Cardiac septum (tissue), 1 donor: ENCODE data around the gene RAB6A. TPM values are rescaled to one million over a fixed set of nuclear protein-coding genes. Genes with fewer than 3 reads are reported as not detected.
"Not testable (repeated sequence)": the region's sequence is repeated elsewhere in the genome, so short reads cannot be mapped to it uniquely, and the experiment has no call there.

Source experiments
- DNase-seq: peaks from one replicate; pipeline ENCODE4 v3.0.0-alpha.2; 2020; ENCODE audit warnings: low spot score
- intact Hi-C: fragments of 100-400 bp; cut with DNase I; formaldehyde crosslinking; loops from one replicate; pipeline ENCODE4 v1.14.0; 2022
- total RNA-seq: library from RNA; stranded (reverse); fragmentation: NEBNext Ultra II Directional; extraction: Animal tissue kit (Norgen Biotek cat#: 25700); gene quantifications from one replicate; pipeline ENCODE4 v1.2.1, GENCODE V29; 2021
- donor health status: DM: no; HTN: no; CAD: no.

RAB6A gene
- total RNA-seq, 1 donor from 2014 or later, result 135 TPM

DNA sequence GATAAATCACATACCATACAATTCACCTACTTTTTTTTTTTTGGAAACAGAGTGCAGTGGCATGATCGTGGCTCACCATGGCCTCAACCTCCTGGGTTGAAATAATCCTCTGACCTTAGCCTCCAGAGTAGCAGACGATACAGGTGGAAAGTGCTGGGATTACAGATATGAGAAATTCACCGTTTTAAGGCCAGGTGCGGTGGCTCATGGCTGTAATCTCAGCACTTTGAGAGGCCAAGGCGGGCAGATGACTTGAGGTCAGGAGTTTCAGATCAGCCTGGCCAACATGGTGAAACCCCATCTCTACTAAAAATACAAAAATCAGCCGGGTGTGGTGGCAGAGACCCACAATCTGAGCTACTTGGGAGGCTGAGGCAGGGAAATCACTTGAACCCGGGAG is 24.9 kb downstream of the RAB6A start:
- intact Hi-C loops, DNase-seq: not testable (repeated sequence)

DNA sequence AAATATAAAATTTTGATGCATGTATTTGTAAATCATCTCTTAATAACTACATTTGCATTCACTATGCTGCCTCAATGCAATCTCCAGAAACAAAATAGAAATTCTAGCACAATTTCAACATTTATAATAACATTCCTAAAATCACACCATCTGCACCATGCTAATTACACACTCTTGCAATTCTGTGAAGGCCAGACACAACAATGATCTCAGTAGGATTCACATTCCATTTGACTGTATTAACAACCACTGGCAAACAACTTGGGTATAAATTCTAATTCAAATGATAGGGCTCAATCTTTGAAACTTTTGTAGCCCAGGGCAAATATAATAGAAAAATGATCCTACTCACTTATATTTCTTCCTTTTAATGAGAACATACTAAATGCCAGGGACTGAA is 25.9 kb downstream of the RAB6A start:
- intact Hi-C loops, result no loop called here
- DNase-seq, result no peak

DNA sequence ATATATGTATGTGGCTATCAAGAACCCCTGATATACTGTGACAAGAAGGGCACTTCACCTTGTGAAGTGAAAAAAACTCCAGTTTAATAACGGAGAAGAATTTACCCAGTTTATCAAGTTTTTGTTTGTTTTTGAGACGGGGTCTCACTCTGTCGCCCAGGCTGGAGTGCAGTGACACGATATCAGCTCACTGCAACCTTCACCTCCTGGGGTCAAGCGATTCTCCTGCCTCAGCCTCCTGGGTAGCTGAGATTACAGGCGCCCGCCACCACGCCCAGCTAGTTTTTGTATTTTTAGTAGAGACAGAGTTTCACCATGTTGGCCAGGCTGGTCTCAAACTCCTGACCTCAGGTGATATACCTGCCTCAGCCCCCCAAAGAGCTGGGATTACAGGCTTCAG is 26.9 kb downstream of the RAB6A start:
- DNase-seq, result not testable (repeated sequence)

DNA sequence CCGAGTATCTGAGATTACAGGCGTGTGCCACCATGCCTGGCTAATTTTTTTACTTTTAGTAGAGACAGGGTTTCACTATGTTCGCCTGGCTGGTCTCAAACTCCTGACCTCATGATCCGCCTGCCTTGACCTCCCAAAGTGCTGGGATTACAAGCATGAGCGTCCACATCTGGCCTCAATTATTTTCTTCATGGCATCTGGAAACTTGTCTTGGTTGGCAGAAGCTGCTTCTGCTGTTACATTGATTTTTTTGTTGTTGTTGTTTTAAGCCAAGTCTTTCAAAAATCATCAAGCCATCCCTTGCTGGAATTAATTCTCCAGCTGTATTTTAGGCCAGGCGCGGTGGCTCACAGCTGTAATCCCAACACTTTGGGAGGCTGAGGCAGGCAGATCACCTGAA is 27.9 kb downstream of the RAB6A start:
- intact Hi-C loops, DNase-seq: not testable (repeated sequence)

More for the DNA sequence above, 26.9 kb downstream of the RAB6A start:
- intact Hi-C loops, result not testable (repeated sequence)

DNA sequence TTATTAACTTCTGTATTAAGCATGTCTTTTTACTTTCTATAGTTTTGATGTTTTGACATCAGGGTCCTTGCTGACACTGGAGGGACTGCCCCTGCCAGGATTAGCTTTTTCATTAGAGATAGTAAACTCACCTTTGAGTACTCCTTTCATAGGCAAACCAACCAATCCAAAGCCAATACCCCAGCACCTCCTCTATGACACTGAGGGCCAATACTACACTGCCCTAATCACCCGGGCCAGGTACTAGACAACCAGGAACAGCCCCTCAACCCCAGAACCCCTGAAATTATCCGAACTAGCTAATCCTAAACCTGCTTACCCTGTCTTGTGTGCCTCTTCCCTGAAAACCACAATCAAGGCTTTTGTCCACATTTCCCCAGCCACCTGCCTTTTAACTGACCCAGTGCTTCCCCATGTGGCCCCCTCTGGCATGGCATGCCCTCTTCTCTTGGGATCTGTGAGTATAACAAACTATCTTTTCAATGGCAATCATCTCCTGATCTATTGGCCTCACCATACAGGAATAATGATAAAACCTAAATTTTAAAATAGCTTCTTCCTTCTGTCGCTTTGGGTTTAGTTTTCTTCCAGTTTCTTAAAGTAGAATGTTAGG is 31.2 kb downstream of the RAB6A start:
- DNase-seq, result no peak
- intact Hi-C loops, result no loop called here

DNA sequence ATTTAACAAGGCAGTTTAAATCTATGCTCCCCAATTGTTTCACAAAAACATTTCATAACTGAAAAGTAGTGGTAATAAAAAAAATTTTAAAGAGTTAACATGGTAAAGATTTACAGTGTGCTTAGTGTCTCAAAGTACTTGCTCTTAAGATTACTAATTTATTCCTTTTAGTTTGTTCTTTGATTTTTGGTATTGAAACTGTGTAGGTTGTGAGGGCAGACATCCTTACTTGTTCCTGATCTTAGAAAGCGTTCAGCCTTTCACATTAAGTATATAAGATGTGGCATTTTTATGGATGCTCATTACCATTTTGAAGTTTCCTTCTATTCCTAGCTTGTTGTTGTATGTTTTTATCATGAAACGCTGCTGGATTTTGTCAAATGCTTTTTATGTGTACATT is 32.9 kb downstream of the RAB6A start:
- DNase-seq, result no peak
- intact Hi-C loops, result no loop called here

DNA sequence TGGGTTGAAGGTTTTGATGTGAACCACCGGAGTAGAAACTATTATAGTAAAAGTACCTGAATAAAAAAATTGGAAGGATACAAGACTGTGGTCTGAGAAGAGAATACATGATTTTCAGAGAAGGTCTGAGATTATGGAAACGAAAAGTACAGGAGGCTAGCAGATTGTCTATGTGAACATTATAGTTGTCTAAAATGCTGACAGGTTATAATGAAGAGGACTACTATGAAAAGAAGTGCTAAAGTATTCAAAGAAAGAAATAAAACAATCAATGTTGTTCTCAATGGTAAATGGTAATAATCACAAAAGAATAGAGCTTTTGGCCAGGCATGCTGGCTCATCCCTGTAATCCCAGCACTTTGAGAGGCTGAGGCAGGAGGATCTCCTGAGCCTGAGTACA is 34.0 kb downstream of the RAB6A start:
- intact Hi-C loops, result no loop called here
- DNase-seq, result no peak

DNA sequence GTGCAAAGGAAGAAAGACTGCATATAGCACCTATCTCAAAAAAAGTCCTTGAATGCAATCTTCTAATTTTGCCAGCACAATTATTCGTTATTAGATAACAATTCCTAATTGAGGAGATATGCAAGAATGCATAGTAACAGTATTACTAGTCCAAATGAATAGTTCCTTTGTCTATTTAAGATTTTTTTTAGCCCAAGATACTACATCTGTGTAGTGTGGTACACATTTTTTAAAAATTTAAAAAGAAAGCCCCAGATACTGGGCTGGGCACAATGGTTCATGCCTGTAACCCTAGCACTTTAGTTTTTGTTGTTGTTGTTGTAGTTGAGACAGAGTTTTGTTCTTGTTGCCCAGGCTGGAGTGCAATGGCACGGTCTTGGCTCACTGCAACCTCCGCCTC is 43.7 kb downstream of the RAB6A start:
- DNase-seq, result no peak
- intact Hi-C loops, result no loop called here

DNA sequence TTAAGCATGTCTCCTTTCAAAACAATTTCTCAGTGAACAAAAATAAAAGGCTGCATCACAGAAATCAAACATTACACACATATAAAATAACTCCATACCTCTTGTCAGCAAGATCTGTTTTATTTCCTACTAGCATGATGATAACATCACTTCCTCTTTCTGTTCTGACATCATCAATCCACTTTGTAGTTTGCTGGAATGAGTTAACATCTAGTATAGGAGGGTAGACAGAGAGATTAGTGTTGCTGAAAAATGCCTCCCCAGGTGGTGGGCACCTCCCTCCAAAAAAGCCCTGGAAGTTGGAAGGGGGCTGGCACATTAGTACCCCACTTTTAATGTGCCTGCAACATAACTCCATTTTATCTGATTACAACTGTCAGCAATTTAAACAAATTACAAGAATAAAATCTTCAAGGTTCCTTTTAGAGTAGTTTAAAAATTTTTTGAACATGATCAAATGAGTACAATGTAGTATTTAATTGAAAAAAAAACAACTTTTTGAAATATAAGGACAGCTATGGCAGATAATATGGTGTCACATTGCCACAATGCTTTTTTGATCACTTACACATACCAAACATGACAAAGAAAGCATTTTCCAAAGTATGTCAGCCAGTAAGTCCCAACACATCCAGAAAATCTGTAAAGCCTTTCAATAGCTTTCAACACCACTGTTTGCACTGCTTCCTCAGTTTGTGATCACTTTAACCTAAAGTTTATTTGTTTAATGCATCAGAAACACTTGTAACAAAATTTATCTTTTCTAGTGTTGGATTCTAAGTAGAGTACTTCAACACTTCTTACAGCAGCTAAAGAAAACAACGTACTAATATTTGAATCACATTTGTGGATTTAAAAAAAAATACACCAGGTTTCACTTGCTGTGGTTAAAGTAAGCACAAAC is 44.5 kb downstream of the RAB6A start:
- intact Hi-C loops, result no loop called here
- DNase-seq, result no peak

DNA sequence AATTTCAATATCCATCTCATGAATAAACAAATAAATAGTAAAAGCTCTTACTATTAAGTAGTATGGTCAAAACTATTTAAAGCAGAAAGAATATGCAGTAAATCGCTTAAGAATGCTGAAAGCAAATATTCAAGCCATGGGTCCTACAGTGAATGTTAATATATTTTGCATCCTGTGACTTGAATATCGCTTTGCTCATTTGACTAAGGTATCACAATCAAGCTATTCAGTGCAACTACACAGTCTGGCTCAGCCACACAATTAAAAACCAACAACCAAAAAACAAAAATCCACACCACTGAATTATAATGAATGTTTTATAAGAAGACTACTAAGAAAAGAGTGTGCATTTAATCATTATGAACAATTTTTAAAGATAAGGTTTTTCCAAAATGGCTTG is 45.3 kb downstream of the RAB6A start:
- intact Hi-C loops, result no loop called here
- DNase-seq, result no peak

DNA sequence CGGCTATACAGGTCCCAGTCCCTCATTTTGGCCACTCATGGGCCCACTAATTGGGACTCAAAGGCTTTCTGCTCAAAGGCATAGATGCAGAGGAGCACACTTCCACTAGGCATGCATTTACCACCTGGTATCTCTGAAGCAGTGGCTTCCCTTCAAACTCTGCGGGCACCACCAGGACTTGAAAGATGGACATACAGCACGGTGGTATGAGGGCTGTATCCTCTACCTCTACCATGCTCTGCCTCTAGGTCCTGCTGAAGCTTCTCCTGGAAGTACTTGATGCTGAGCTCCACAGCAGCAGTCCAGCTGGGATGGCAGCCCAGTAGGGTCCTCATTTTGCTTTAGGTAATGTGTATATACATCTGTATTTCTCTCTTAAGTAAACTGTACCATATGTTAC is 49.9 kb downstream of the RAB6A start:
- intact Hi-C loops, result no loop called here
- no peak for DNase-seq

DNA sequence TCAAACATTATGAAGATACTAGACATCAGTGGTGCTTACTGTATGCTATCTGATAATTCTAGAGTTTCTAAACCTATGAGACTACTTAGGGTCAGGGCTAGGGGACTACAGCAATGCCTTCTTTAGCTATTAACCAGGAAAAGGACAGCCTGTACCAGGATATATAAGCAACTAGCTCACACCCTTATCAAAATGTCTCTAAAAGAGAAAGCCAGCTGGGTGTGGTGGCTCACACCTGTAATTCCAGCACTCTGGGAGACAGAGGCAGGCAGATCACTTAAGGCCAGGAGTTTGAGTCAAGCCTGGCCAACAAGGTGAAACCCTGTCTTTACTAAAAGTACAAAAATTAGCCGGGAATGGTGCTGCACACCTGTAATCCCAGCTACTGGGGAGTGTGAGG is 55.8 kb downstream of the RAB6A start:
- intact Hi-C loops, result no loop called here

DNA sequence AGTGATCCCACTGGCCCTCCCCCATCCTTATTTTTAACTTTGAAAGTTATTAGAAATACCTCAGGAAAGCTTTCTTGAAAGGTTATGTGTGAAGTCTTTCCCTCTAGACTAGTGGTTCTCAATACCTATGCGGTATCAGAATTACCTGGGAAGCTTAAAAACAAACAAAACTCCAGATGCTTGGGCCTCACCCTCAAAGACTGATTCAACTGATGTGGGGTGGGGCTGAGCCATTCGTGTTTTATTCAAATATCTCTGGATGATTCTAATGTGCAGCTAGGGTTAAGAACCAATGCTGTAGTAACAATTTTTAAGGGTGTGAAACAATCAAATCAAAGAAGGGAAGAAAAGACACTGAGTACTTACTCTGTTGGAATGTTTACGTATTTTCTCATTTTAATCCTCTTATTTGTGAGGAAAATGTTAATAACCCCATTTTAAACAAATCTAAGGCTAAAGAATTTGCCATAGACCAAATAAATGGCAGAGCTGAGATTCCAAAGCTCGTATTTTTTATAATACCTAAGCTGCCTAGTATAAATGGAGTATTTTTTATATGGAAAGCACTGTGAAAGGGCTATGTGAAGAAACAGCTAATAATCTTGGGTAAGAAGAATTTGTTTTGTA is 66.9 kb downstream of the RAB6A start:
- DNase-seq, result no peak
- intact Hi-C loops, result no loop called here

More for the DNA sequence above, 55.8 kb downstream of the RAB6A start:
- no peak for DNase-seq

DNA sequence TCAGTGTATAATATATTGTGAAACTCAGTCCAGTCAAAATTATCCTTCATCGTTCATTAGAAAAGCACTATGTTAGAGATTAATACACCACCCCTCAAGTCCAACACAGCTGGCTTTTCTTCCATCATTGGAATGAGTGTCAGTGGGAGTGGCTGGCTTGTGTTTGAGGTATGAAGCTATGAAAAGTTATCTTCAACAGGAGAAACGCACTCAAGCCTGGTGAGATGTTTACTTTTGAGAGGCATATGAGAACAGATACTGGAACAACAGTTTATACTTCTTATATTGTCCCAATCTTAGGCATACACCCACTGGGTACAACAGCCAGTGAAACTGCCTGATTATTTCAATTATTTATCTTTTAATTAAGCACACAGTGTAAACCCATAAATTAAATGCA is 80.2 kb downstream of the RAB6A start:
- no peak for DNase-seq
- intact Hi-C loops, result no loop called here

DNA sequence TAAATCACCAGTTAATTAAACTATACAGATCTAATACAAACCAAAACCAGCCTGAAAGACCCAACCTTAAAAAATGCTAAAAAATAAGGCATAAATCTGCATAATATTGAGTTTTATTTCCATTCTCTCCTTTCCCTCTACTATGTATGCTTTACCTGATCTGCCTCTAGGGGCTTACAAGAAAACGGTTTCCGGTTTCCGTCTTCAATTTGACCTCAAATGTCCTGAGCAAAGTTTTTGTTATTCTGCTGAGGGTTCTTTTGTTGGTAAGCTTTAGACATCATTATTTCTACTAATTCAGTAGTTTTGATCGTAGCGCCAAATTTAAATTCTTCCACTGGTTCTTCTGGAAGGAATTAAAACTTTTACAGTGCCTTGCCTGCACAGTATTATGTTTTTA is 84.3 kb downstream of the RAB6A start:
- DNase-seq, intact Hi-C loops: not testable (repeated sequence)

DNA sequence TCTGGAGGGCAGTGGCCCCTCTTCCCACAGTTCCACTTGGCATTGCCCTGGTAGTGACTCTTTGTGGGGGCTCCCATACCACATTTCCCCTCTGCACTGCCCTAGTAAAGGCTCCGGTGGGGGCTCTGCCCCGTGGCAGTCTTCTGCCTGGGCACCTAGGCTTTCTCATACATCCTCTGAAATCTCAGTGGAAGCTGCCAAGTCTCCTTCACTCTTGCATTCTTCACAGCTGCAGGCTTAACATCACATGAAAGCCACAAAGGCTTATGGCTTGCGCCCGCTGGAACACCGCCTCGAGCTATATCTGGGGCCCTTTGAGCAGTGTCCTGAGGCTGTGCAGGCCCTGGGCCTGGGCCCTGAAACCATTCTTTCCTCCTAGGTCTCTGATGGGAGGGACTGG is 89.2 kb downstream of the RAB6A start:
- DNase-seq, result no peak

DNA sequence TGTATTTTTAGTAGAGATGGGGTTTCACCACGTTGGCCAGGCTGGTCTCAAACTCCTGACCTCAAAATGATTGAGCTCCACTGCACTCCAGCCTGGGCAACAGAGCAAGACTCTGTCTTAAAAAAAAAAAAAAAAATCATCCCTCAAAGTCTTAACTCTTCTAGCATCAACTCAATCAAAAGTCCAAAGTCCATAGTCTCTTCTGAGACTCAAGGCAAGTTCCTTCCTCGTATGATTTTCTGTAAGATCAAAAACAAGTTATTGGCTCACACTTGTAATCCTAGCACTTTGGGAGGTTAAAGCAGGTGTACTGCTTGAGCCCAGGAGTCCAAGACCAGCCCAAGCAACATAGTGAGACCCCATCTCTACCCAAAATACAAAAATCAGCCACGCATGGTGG is 90.1 kb downstream of the RAB6A start:
- intact Hi-C loops, result no loop called here
- no peak for DNase-seq

More for the DNA sequence above, 89.2 kb downstream of the RAB6A start:
- intact Hi-C loops, result no loop called here

DNA sequence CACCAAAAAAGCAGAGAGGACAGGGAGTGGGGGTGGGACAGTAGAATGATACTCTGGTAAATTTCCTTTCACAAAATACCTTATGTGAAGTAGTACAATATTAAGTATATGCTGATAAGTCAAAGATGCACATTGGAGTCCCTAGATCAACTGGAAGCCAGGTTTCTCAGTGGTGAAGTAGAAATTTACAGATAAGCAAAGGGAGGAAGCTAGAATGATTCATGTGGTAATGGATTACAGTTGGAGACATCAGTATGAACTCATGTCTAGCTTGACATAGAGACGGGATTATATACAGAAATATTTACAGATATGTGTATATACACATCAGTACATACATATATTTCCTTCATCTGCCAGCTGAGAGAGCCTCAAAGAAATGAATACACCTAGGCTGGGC is 93.0 kb downstream of the RAB6A start:
- DNase-seq, result no peak
- intact Hi-C loops, result no loop called here

DNA sequence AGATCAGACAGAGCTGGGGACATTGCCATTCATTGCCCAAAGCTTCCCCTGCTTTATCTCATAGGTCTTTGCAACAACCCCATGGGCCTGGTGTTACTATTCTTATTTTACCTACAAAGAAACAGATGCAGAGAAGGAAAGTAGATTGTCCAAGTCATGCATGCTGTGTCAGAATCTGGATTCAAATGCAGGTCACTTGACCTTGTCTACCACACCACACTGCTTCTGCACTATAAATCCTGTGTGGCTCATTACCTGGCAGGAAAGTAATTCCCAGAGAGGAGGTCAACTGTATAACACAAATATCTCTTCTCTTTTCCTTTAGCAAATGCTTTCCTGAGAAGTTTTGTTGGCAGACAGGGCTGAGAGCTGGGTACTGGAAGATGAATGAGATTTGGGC is 96.0 kb downstream of the RAB6A start:
- intact Hi-C loops, result no loop called here
- DNase-seq, result no peak

DNA sequence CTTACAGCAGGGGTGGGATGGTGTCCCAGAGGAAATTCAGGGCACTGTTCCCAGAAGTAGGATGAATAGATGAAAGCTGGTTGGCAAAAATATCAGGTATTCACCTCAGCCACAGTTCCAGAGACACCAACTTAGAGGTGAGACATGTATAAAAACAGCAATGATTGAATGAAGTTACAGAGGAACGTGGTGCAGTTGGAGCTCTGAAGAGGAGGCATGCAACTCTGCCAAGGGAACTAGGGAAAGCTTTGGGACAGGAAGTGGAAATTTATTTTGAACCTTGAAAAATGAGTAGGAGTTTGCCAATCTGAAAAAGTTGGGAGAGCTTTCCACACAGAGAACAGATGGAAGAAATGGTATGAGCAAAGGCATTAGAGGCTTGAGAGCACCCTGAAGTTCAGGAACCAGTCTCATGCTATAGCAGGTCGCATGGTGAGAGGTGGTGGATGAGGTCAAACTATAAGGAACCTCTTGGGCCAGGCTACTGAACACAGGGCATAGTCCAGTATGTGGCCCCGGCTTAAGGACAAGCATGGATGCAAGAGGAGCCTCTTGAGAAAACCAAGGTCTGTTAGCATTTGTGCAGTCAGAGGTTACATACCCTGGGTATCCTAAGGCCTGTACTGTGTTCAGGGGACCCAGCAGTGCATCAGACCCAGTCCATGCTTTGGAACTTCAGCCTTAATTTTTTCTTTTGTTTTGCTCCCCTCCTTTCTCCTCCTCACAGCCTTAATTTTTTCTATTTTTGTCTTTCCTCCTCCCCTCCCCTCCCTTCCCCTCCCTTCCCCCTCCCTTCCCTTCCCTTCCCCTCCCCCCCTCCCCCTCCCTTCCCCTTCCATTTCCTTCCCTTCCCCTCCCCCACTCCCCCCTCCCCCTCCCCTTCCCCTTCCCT is 97.0 kb downstream of the RAB6A start:
- DNase-seq, result no peak
- intact Hi-C loops, result no loop called here
